Measurements from ENCODE around the gene CLMN. TPM values are rescaled to one million over a fixed set of nuclear protein-coding genes. Genes with fewer than 3 reads are reported as not detected.

Gene CLMN
- total RNA-seq, 1 experiment from 2014 or later: 33.4 TPM

DNA sequence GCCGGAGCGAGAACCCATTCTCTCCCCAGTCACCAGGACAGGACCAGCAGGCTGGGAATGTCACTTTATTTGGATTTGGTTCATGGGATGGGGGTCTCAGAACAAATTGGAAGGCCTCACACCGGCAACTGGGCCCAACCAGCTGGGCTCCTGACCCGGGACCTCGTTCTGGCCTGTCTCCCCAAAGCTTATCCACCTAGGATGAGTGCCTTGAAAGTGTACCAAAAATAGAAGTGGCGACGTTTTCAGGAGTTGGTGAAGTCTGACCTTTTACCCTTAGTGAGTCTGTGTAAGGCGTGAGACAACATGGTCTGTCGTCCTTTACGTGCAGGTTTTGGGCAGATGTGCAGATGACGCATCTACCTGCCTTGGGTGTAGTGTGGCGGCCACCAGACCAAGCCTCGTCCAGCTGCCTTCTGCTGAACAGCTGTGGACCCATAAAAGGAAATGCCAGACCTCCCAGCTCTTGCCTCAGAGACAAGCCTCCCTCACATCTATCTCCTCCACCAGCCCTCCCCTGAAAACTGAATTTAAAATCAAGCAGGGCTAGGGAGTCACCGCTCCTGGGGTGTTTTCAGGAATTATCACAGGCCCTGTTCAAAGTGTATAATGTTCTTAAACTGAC is 36.6 kb upstream of the CLMN start:
- H3K79me2 ChIP-seq (ENCODE audit: insufficient read depth, low read length): no peaks in the 10 kb centered on the region
- RAD21 ChIA-PET (ENCODE audit: low non-redundant PET in 1 of 2, low total read pairs in 2 of 2, uncharacterized antibody in 2 of 2, unreplicated experiment in 2 of 2): no interaction called here
- POLR2A ChIA-PET: no interaction called here
- H3K9ac ChIP-seq (ENCODE audit: low read length): no peak overlapping the region
- H3K4me2 ChIP-seq (ENCODE audit: low read length): no peak overlapping the region
- CTCF ChIA-PET: no interaction called here
- H3K4me3 ChIP-seq (replicated peaks in 1 of 2; ENCODE audit: low read depth in 1 of 2, low read length in 2 of 2): no peak overlapping the region
- H3K4me1 ChIP-seq (ENCODE audit: control insufficient read depth in 1 of 2, insufficient read depth in 2 of 2, low read length in 2 of 2): peaks cover 0 to 1% of the 10 kb centered on the region in 2 experiments; a peak in 1 of 4 replicates
- no peaks in the 10 kb centered on the region for H3K9me2 ChIP-seq (ENCODE audit: insufficient read depth)
- H3K36me3 ChIP-seq (ENCODE audit: control insufficient read depth in 1 of 2, insufficient read depth in 2 of 2, low read length in 2 of 2): no peaks in the 10 kb centered on the region
- no peak overlapping the region for H3K27ac ChIP-seq (ENCODE audit: low read depth, low read length)
- no peak for TF ChIP-seq SRF (IDR thresholded peaks at IDR 0.05; ENCODE audit: low read depth)
- TF ChIP-seq, protein P1, sequence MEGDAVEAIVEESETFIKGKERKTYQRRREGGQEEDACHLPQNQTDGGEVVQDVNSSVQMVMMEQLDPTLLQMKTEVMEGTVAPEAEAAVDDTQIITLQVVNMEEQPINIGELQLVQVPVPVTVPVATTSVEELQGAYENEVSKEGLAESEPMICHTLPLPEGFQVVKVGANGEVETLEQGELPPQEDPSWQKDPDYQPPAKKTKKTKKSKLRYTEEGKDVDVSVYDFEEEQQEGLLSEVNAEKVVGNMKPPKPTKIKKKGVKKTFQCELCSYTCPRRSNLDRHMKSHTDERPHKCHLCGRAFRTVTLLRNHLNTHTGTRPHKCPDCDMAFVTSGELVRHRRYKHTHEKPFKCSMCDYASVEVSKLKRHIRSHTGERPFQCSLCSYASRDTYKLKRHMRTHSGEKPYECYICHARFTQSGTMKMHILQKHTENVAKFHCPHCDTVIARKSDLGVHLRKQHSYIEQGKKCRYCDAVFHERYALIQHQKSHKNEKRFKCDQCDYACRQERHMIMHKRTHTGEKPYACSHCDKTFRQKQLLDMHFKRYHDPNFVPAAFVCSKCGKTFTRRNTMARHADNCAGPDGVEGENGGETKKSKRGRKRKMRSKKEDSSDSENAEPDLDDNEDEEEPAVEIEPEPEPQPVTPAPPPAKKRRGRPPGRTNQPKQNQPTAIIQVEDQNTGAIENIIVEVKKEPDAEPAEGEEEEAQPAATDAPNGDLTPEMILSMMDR (IDR thresholded peaks at IDR 0.05 in 2 of 3, conservative IDR thresholded peaks at IDR 0.05 in 1 of 3; ENCODE audit: borderline replicate concordance in 1 of 3, insufficient read depth in 1 of 3, low read depth in 2 of 3, low read length in 2 of 3): no peak
- TF ChIP-seq CEBPB (IDR thresholded peaks at IDR 0.05; ENCODE audit: low read depth): no peak
- no peak for TF ChIP-seq ATF3 (IDR thresholded peaks at IDR 0.05)
- TF ChIP-seq EZH2phosphoT487 (IDR thresholded peaks at IDR 0.05; ENCODE audit: borderline replicate concordance): no peak
- no peak for TF ChIP-seq SP1 (IDR thresholded peaks at IDR 0.05; ENCODE audit: low read depth)
- BruUV-seq (replicated peaks): no TSS peak
- no peaks in the 10 kb centered on the region for H3K27me3 ChIP-seq (ENCODE audit: insufficient read depth, low read length)
- ATAC-seq (no peak), DNase-seq (ENCODE audit: low read depth, low spot score) (no peak)
- H2AFZ ChIP-seq (ENCODE audit: low read depth, low read length, poor library complexity, severe bottlenecking): no peak overlapping the region
- intact Hi-C loops (cut with micrococcal nuclease): no loop called here
- no peaks in the 10 kb centered on the region for H4K20me1 ChIP-seq (ENCODE audit: insufficient read depth)
- peaks cover 0 to 3% of the 10 kb centered on the region in 2 experiments; a peak in 1 of 4 replicates for H3K9me3 ChIP-seq (ENCODE audit: control insufficient read depth in 1 of 2, insufficient read depth in 1 of 2, low read depth in 1 of 2, low read length in 2 of 2)

DNA sequence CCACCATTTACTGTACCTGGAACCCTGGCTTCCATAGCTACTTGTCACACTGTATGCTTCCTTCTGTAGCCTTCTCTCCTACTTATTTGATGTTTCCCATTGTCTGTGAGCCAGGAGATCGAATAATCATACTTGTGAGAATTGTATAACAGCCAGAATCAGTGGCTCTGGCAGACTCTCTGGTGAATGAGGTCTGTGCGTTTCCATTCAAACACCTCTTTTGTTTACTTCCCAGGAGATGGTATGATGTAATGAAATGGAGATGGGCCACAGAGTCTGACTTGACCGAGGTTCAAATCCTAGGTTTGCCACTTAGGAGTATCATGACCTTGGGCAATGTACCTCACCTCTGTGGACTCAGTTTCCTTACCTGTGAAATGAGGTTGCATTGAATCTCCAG is 35.7 kb upstream of the CLMN start:
- H3K4me3 ChIP-seq (replicated peaks in 1 of 2; ENCODE audit: low read depth in 1 of 2, low read length in 2 of 2): no peak overlapping the region
- intact Hi-C loops (cut with micrococcal nuclease): no loop called here
- H4K20me1 ChIP-seq (ENCODE audit: insufficient read depth): no peaks in the 10 kb centered on the region
- POLR2A ChIA-PET: no interaction called here
- RAD21 ChIA-PET (ENCODE audit: low non-redundant PET in 1 of 2, low total read pairs in 2 of 2, uncharacterized antibody in 2 of 2, unreplicated experiment in 2 of 2): interaction anchor here in 1 of 2 experiments (0.5 kb wide), 1 partner anchor 309 kb away, joined by 4 read pairs; no protein-coding TSS in a partner anchor
- H3K9me3 ChIP-seq (ENCODE audit: control insufficient read depth in 1 of 2, insufficient read depth in 1 of 2, low read depth in 1 of 2, low read length in 2 of 2): peaks cover 0 to 3% of the 10 kb centered on the region in 2 experiments; a peak in 1 of 4 replicates
- H3K4me2 ChIP-seq (ENCODE audit: low read length): no peak overlapping the region
- no peak overlapping the region for H3K9ac ChIP-seq (ENCODE audit: low read length)
- DNase-seq (ENCODE audit: low read depth, low spot score): no peak
- H3K9me2 ChIP-seq (ENCODE audit: insufficient read depth): no peaks in the 10 kb centered on the region
- H3K27me3 ChIP-seq (ENCODE audit: insufficient read depth, low read length): no peaks in the 10 kb centered on the region
- CTCF ChIA-PET: no interaction called here
- no peak overlapping the region for H2AFZ ChIP-seq (ENCODE audit: low read depth, low read length, poor library complexity, severe bottlenecking)
- H3K27ac ChIP-seq (ENCODE audit: low read depth, low read length): no peak overlapping the region
- ATAC-seq: no peak
- no peaks in the 10 kb centered on the region for H3K36me3 ChIP-seq (ENCODE audit: control insufficient read depth in 1 of 2, insufficient read depth in 2 of 2, low read length in 2 of 2)
- H3K79me2 ChIP-seq (ENCODE audit: insufficient read depth, low read length): no peaks in the 10 kb centered on the region
- no TSS peak for BruUV-seq (replicated peaks)
- H3K4me1 ChIP-seq (ENCODE audit: control insufficient read depth in 1 of 2, insufficient read depth in 2 of 2, low read length in 2 of 2): no peaks in the 10 kb centered on the region
- TF ChIP-seq JUND (IDR thresholded peaks at IDR 0.05) (no peak), SP1 (IDR thresholded peaks at IDR 0.05; ENCODE audit: low read depth) (no peak), REST (IDR thresholded peaks at IDR 0.05; ENCODE audit: low read depth) (no peak), ZBTB33 (IDR thresholded peaks at IDR 0.05; ENCODE audit: extremely low read depth, insufficient replicate concordance, low read length) (no peak), SRF (IDR thresholded peaks at IDR 0.05; ENCODE audit: low read depth) (no peak), EZH2 (IDR thresholded peaks at IDR 0.05) (no peak), ZFX (IDR thresholded peaks at IDR 0.05) (no peak), SIN3A (IDR thresholded peaks at IDR 0.05; ENCODE audit: low read depth) (no peak)
